NOMO-1 treated with DMSO at 0.1 percent for 48 hours (cell line): ENCODE results near the gene EIF4E1B.
"Not testable (repeated sequence)": the region's sequence is repeated elsewhere in the genome, so short reads cannot be mapped to it uniquely, and the experiment has no call there.

Experiments
- DNase-seq: peaks from one replicate; lab custom pipeline; 2025; ENCODE audit not compliant: unreplicated experiment; lab: John Stamatoyannopoulos, UW

Gene EIF4E1B, protein sequence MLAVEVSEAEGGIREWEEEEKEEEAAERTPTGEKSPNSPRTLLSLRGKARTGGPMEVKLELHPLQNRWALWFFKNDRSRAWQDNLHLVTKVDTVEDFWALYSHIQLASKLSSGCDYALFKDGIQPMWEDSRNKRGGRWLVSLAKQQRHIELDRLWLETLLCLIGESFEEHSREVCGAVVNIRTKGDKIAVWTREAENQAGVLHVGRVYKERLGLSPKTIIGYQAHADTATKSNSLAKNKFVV

DNA sequence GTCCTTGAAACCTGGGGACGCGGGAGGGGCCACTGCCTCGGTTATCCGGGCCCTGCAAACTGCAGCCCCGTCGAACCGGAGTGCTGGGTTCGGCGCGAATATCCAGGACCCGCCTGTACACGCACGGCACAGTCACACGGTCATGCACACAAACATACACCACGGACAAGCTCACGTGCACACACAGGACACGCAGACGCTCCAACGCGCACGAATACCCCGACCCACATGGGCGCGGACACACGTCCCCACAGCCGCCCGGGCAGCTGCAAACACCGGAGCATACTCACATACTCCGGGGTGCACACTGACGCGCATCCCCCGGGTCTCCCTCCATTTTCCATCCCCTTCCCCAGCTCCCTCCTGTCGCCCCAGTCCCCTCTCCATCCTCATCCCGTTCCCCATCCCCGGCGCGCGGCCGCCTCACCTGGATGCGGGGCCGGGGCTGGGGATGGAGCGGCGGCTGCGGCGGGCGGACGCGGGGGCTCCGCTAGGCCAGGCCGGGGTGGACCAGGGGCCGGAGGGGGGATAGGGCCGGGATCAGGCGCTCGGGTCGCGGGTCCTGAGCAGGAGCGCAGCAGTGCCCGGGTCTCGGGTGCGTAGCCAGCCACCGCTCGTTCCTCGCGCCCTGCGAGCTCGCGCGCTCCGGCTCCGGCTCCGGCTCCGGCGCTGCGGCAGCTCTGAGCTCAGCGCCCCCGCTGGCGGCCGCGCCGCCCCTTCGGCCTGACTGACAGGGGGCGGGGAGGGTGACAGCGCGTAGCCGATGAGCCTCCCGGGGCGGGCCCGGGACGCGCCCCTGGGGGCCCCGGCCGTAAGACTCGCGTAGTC, at the start of gene EIF4E1B, which contains the start of gene SNCB:
EIF4E1B (plus strand) TSS at position 823 of the 828 bp plus-strand sequence. CDS start 12,113 bp downstream, outside the sequence.
SNCB (minus strand) TSS at position 682 of the 828 bp plus-strand sequence. CDS start 880 bp downstream, outside the sequence.
- DNase-seq: no peak

DNA sequence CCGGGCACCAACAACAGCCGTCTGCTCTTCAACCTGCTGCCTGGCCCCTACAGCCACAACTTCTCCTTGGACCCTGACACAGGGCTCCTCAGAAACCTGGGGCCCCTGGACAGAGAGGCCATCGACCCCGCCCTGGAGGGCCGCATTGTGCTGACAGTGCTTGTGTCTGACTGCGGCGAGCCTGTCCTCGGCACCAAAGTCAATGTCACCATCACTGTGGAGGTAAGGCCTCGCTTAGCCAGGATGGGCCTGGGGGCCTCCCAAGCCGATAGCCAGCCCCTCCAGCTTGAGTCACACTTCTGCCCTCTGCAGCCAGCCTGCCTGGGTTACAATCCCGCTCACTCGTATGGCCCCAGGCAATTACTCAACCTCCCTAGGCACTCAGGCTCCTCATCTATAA, 49.1 kb upstream of the EIF4E1B start:
- DNase-seq: no peak

DNA sequence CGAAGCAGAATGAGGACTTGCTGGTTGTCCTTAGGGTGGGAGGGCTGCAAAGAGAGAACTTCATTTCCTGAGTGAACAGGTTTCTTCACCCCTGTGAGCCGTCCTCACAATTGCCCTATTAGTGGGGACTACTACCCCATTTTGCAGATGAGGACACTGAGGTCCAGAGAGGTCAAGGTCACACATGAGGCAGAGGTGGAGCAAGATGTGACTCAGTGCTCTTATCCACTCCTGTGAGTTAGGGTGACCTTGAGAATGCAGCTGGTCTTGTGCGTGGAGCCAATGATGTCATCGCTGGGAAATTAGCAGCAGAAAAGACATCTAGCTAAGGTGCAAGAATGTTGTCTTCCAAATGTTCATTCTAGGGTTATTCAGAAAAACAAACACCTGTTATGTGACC, 47.4 kb upstream of the EIF4E1B start:
- DNase-seq: no peak

DNA sequence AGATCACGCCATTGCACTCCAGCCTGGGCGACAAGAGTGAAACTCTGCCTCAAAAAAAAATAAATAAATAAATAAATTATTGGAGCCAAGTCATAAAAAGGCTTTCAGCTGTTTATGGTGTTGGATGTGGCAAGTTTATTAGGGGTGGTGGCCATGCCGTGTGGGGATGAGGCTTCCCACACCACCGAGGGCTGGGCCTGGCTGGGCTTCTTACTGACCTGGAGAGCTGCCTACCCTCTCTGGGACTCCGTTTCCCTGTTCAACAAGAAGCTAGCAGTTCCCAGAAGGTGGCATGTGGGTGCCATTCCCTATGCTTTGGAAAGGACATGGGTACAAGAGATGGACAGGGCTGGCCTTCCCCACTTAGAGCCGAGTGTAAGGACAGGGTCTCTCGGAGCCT, 43.1 kb upstream of the EIF4E1B start:
- no peak for DNase-seq

DNA sequence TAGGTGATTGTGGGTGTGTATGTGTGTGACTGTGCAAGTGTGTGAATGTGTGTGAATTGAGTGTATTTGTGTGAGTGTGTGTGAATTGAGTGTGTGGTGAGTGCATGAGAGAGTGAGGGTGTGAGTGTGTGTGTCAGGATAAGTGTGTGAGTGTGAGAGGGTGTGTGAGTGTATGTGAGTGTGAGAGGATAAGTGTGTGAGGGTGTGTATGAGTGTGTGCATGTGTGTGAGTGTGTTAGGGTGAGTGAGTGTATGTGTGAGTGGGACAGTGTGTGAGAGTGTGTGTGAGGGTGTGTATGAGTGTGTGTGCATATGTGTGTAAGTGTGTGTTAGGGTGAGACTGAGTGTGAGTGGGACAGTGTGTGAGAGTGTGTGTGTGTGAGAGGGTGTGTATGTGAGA, 42.2 kb upstream of the EIF4E1B start:
- DNase-seq: no peak

DNA sequence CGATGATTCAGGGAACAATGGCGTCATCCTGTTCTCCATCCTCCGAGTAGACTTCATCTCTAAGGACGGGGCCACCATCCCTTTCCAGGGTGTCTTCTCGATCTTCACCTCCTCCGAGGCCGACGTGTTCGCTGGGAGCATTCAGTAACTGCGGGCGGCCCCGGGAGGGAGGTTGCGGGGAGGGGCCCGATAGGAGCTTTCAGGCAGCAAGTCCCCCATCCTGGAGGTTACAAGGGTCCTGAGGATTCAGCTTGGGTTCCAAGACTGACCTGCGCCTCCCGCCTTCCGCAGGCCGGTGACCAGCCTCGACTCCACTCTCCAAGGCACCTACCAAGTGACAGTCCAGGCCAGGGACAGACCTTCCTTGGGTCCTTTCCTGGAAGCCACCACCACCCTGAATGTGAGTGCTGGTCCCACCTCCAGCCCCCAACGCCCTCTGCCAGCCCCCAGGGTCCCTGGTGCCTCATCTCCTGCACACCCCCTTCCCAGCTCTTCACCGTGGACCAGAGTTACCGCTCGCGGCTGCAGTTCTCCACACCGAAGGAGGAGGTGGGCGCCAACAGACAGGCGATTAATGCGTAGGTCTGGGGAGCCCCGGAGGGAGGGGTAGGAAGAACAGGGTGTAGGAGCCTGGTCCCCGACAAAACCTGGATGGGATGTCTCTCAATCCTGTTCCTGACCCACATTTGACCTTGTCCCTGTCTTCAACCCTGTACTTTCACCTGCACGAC, 41.3 kb upstream of the EIF4E1B start:
- DNase-seq: no peak

DNA sequence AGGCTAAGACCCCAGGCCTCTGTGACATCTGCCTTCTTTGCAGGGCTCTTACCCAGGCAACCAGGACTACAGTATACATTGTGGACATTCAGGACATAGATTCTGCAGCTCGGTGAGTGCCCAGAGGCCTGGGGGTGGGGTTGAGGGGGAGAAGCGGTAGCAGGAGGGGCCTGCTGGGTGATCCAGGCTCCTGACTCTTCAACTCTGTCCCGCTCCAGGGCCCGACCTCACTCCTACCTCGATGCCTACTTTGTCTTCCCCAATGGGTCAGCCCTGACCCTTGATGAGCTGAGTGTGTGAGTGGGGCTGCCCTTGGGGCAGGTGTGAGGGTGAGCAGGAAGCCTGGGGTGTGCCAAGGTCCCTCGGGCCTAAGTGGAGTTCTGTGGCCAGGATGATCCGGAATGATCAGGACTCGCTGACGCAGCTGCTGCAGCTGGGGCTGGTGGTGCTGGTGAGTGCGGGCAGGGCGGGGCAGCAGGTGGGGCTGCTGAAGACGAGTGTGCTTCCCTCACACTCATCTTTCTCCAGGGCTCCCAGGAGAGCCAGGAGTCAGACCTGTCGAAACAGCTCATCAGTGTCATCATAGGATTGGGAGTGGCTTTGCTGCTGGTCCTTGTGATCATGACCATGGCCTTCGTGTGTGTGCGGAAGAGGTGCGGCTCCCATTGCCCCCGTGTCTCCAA, 40.3 kb upstream of the EIF4E1B start:
- no peak for DNase-seq

DNA sequence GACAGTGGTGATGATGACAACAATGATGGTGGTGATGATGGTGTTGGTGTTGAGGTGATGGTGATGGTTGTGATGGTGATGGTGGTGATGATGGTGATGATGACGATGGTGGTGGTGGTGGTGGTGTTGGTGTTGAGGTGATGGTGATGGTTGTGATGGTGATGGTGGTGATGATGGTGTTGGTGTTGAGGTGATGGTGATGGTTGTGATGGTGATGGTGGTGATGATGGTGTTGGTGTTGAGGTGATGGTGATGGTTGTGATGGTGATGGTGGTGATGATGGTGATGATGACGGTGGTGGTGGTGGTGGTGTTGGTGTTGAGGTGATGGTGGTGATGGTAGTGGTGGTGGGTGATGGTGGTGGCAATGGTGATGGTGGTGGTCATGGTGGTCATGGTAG, 38.8 kb upstream of the EIF4E1B start:
- not testable (repeated sequence) for DNase-seq

DNA sequence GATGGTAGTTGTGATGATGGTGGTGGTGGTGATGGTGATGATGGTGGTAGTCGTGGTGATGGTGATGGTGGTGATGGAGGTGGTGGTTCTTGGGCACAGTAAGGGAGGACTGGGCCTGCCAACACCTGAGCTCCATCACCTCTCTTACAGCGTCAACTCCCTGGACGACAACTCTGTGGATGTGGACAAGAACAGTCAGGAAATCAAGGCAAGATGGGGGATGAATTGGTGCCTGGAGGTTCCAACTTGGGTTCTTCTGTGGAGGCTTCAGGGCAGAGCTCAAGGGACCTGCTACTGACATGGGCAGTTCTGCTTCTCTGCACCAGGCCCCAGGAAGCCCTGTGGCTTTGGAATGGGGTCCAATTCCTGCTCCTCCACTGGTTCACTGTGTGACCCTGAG, 37.9 kb upstream of the EIF4E1B start:
- no peak for DNase-seq

DNA sequence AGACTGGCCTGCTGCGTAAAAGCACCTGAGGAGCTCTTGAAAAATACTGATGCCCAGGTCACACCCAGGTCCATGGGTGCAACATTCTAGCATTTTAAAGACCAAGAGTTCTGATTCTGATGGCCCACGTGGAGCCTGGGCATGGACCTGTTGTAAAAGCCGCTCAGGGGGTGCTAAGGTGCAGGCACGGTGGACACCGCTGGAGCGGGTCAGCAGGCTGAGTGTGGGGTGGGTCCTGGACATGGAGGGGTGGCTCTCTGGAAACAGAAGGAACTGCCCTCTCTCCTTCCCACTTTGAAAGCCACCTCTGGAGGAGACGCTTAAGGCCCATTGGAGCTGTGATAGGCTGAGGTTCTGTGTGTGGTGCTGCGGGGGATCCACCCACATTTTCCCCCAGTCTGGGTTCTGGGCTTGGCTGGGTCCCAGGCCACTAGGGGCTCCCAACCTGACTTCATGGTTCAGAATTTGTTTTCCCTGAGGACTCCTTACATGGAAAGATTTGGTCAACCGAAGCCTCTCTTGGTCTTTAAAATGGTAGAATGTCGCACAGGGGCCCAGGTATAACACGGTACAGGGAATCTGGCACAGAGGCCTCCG, 37.1 kb upstream of the EIF4E1B start:
- DNase-seq: no peak

DNA sequence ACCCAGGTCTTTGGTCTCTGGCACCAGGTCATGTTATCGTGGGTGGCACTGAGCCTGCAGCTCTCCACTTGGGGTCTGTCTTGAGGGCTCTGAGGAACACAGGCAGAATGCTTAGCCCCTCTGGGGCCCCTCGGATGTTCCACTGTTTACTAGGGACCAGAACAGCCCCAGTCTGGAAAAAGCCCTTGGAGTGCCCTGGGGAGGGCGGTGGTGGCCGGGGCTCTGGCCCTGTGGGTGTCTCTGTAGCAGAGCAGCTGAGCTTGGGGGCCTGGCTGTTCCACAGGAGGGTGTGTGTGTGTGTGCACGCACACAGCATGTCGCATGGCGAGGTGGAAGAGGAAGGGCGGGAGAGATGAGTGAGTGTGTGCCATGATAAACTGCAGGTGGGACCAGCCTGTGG, 35.9 kb upstream of the EIF4E1B start:
- DNase-seq: no peak

DNA sequence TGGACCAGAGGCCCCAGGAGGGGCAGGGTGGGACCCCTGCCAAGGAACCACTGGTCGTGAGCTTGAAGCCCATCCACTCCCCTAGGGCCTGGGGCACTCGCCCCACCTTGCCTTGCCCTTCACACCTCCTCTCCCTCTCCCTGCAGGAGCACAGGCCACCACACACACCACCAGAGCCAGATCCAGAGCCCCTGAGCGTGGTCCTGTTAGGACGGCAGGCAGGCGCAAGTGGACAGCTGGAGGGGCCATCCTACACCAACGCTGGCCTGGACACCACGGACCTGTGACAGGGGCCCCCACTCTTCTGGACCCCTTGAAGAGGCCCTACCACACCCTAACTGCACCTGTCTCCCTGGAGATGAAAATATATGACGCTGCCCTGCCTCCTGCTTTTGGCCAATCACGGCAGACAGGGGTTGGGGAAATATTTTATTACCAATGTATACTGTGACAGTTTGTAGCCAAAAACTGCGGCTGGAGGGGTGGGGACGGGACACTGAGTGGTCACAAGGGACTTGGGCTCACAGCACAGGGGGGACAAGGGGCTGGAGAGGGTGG, 35.0 kb upstream of the EIF4E1B start:
- no peak for DNase-seq

DNA sequence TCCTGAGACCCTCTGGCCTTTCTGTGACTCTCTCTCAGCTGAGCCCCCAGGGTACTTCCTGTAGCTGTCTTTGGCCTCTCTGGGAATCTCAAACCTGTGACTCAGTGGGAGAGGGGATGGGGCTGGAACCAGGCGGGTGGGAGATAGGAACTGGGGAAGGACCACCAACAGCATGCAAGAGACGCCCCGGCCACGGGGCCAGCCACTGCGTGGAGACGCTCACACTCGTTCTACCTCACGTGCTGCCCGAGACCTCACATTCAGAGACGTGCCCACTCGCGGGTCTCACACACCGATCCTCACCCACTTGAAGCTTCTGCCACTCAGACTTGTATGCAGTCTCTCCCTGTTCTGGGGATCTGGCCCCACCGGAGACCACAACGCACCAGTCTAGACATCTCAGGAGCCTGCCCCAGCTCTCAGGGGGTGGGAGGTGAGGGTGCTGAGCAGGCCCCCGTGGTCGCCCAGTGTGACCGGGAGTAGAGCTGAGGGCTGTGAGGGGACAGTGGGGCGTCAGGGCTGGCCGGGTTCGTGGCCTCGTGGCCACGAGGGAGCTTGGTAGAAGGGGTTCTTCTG, 34.3 kb upstream of the EIF4E1B start:
- no peak for DNase-seq

DNA sequence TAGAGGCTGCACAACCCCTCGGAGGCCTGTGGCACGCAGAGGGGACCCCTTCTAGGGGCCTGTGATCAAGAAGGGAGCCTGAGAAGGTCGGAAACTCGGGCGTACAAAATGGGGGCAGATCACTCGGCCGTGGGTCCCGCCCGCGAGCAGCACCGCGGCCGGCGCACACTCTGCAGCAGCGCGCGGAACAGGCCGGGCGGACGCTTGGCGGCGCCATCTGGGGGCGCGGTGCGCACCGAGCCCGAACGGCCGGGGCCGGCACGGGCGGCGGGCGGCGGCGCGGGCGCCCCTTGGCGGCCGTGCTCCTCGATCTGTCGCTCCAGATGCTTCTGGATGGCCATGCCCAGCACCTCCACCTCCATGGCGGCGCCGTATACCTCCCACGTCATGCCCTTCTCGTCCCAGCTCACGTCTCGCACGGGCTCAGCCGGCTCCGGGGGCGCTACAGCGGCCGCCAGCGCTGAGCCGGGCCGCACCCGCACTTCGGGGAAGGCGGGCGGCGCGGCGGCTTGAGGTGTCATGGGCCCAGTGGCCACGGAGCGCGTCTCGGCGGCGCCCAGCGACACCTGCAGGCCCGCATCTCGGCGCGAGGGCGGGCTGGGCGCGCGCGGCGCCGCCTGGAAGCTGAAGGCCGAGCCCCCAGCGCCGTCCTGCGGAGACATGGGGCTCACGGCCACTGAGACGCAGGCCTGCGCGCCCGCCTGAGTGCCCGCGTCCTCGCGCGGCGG, 33.6 kb upstream of the EIF4E1B start:
- peak; percentile 6 for DNase-seq

DNA sequence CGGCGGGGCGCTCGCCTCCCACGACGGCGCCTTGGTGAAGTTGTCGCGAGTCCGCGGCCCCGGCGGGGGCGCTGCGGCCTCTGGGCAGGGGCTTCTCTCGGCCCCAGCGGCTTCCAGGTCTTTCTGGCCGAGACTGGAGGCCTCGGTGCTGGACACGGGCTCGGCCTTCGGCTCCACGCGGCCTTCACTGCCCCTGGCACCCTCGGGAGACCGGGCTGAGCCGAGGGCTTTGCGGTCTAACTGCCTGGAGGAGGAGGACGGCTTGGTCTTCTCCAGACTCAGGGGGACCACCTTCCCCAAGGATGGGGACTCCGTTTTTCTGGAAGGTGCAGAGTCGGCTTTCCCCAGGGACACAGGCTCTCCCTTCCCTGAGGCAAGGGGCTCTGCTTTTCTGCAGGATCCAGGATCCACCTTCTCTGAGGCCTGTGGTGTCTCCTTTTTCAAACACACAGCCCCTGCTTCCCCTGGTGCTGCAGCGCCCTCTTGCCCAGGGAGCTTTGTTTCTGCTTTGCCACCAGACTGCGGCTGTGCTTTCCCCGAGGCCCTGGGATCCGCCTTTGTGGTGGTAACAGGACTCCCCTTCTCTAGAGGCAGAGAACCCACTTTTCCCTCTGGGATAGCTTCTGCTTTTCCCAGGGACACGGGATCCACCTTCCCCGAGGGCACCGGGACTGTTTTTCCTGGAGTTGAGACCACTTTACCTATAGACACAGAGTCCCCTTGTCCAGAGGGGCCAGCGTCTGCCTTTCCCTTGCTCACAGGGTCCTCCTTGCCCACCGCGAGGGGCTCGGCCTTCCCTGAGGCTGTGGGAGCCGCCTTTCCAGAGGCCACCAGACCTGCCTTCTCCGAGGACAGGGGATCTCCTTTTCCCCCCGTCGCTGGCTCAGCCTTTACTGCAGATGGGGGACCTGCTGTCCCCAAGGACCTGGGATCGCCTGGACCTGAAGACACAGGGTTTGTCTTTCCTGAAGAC, 32.8 kb upstream of the EIF4E1B start:
- DNase-seq: no peak

DNA sequence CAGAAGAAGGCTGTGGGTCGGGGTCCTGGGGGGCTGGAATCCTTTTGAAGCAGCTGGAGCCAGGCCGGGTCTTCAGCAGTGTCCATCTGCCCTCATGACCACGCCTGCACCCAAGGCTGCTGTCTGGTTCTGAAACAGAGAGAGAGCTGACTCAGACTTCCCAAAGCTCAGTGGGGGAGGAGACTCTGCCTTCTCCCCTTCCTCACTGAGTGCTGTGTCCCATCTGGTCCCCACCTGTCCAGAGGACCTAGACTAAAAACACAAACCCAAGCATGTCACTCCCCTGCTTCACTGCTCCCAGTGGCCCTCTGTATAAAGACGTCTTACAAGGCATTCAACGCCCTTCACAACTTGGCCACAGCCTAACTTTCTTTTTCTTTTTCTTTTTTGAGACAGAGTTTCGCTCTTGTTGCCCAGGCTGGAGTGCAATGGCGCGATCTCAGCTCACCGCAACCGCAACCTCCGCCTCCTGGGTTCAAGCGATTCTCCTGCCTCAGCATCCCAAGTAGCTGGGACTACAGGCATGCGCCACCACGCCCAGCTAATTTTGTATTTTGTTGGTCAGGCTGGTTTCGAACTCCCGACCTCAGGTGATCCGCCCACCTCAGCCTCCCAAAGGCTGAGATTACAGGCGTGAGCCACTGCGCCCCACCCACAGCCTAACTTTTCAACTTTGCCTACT, 30.6 kb upstream of the EIF4E1B start:
- not testable (repeated sequence) for DNase-seq

DNA sequence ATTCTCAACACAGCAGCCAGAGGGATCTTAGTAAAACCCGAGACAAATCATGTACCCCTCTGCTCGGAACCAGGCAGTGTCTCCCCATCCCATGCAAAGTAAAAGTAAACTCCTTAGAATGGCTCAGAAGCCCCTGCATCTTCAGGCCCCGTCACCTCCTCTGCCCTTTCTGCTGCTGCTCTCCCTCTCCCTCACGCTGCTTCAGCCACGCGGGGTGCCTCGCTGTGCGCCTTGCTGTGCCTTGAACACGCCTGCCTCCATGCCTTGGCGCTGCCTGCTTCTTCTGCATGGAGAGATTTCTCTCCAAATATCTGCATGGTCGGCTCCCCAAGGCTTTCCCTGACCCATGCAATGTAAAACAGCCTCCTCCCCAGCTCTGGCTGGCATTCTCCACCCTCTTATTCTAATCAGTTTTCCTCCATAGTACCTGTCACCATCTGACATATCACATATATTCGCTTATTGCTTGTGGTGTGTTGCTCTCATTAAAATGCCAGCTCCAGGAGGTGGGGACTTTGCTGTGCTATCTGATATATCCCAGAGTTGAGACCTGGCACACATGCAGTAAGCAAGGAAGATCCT, 28.5 kb upstream of the EIF4E1B start:
- no peak for DNase-seq
